HFF-Myc (cell line): Measurements from ENCODE around the gene CUL4A.

Experiments
- DNase-seq: peaks from one replicate; pipeline ENCODE4 v3.0.0-alpha.2; 2011; ENCODE audit warnings: low read depth; ENCODE audit errors: extremely low read depth
- H3K4me3 ChIP-seq: replicated peaks from 2 replicates; pipeline ENCODE4 v1.5.1; 2011; ENCODE audit warnings: low read depth, mild to moderate bottlenecking, control low read depth, low read length
- TF ChIP-seq, protein P1 (sequence below): IDR thresholded peaks from 2 replicates; pipeline ENCODE4 v1.5.1; 2012; ENCODE audit warnings: mild to moderate bottlenecking, low read depth, low read length, control low read depth; ENCODE audit errors: missing control alignments

The CUL4A gene

DNA sequence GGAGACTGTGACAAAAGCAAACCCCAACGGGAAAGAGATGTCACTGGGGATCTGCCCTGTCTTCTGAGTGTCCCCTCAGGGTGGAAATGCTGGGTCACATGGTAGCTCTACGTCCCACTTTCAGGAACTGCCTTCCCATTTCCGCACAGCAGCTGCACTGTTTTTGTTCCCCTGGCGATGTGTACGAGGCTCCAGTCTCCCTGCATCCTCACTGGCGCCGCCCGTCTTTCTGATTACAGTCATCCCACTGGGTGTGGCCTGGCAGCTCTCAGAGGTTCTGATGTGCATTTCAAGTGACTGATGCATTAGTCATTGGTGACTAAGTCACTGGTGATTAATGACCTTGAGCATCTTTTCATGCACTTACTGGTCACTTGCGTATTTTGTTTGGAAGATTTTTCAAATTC lies 22.1 kb upstream of the CUL4A start:
- DNase-seq = peak; percentile 99
- peak overlapping the region; percentile 16 for H3K4me3 ChIP-seq
- TF ChIP-seq, protein P1, sequence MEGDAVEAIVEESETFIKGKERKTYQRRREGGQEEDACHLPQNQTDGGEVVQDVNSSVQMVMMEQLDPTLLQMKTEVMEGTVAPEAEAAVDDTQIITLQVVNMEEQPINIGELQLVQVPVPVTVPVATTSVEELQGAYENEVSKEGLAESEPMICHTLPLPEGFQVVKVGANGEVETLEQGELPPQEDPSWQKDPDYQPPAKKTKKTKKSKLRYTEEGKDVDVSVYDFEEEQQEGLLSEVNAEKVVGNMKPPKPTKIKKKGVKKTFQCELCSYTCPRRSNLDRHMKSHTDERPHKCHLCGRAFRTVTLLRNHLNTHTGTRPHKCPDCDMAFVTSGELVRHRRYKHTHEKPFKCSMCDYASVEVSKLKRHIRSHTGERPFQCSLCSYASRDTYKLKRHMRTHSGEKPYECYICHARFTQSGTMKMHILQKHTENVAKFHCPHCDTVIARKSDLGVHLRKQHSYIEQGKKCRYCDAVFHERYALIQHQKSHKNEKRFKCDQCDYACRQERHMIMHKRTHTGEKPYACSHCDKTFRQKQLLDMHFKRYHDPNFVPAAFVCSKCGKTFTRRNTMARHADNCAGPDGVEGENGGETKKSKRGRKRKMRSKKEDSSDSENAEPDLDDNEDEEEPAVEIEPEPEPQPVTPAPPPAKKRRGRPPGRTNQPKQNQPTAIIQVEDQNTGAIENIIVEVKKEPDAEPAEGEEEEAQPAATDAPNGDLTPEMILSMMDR = no peak

DNA sequence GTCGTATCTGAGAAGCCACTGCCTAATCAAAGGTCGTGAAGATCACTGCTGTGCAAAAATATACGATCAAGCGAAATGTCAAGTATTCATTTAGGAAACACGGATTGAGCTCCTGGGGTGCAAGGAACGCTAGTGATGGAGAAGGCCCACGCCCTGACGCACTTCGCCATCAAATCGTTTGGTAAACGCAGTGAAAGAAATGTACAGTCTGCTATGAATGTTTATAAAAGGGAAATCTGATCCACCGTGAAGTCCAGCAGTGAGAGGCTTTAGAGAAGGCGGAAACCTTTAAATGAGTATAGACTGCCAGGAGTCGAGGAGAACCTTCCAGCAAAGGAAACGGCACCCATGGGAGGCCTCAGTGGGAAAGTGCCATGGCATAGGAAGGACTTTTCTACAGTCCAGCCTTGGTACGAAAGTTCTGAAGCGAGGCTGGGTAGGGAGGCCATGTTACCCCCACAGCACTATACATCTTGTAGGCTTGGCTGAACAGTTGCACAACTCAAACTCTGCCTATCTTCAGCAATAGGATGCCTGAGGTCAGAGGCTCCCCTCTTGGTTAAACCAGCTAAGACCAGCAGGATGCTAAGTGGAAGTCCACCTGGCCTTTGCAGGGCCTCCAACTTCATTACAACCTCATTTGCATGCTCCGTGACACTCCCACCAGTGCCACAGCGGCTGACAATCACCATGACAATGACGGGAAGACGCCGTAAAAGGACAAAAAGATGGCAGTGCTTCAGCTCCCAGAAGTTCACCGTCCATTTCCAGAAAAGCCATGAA lies 21.3 kb upstream of the CUL4A start:
- TF ChIP-seq, protein P1 = no peak
- H3K4me3 ChIP-seq = no peak overlapping the region
- DNase-seq = no peak

DNA sequence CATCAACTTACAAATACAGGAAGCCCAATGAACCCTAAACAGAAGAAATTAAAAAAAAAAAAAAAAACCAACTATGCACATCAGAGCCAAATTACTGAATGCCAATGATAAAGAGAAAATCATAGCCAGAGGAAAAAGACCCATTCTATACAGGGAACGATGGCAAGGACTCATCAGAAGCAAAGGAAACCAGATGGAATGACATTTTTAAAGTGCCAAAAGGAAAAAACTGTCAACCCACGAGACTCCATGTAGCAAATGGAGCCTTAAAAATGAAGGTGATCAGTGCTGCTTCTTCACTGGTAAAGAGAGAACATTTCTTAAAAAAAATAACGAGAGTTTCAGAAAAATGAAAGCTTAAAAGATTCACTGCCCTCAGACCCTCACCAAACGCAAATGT lies 19.2 kb upstream of the CUL4A start:
- TF ChIP-seq, protein P1 = no peak
- no peak overlapping the region for H3K4me3 ChIP-seq
- DNase-seq = no peak

DNA sequence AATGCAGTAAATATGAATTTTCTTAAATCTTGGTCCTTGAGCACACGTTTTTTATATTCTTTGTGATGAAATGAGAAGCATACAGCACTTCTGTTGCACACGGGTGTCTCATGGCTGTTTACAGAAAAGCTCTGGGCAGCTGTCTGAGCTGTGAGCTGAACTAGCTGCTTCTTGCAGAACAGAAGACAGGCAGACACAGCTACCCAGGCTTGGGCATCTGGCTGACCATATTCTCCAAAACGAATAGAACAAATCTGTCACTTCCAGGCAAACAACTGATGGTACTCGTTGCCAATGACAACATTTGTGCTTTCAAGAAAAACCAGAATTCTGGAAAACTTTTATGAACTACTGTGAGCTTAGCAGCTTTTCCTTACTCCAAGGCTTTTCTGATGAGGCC lies 17.1 kb upstream of the CUL4A start:
- DNase-seq = no peak
- H3K4me3 ChIP-seq = no peak overlapping the region
- TF ChIP-seq, protein P1 = no peak

DNA sequence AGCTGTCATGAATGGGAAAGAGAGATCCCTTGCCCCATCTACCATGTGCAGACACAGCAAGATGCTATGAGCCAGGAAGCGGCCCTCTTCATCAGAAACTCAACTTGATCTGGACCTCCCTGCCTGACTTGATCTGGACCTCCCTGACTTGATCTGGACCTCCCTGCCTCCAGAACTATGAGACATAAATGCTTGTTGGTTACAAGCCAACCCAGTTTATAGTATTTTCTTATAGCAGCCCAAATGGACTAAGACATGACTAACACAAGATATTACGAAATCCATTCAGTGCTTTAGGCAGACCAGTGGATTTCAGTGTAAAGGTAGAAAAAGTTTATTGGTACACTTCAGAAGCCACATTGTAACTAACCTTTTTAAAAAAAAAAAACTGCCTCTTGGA lies 16.5 kb upstream of the CUL4A start:
- no peak for DNase-seq
- H3K4me3 ChIP-seq = no peak overlapping the region
- TF ChIP-seq, protein P1 = no peak

DNA sequence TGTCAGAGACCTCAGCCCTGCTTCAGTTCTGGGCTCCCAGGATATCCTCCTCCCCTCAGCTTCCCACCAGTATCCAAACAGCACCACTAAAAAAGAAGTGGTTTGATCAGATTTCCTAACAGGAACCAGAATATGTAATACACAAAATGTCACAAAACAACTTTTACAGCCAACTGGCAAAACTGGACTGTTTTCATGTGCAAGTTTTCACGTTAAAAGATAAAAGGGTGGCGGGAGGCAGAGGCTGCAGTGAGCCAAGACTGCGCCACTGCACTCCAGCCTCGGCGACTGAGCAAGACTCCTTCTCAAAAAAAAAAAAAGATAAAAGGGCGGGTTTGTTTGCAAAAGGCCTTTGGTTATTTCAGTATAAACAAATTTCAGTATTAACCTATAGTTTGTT lies 14.1 kb upstream of the CUL4A start:
- H3K4me3 ChIP-seq = no peak overlapping the region
- DNase-seq = no peak
- TF ChIP-seq, protein P1 = no peak
